H1 (cell line): ENCODE data around the gene ROBO2. TPM values are rescaled to one million over a fixed set of nuclear protein-coding genes. Genes with fewer than 3 reads are reported as not detected.

Experiments used
- CTCF ChIA-PET: fragments of 300-600 bp; sonication (Branson Sonifier 250); formaldehyde crosslinking; loops from one replicate; lab custom pipeline; 2021; ENCODE audit not compliant: partially characterized antibody; lab: Charles Lee
- POLR2A ChIA-PET: fragments of 300-600 bp; sonication (Branson Sonifier 250); formaldehyde crosslinking; loops from one replicate; lab custom pipeline; 2021; ENCODE audit warnings: inconsistent platforms; ENCODE audit not compliant: partially characterized antibody; lab: Charles Lee
- DNase-seq, 2 experiments: peaks; one replicate each; pipeline versions ENCODE4 v3.0.0 to v3.0.0-alpha.2; 2010 to 2022; ENCODE audit warnings: low spot score in 2 of 2, low read depth in 1 of 2, mixed read lengths in 1 of 2
- FAIRE-seq: peaks from 2 replicates; lab custom pipeline; 2011; peaks lifted over from hg19 to GRCh38; lab: Jason Lieb, UNC
- H2AFZ ChIP-seq: 2 replicates; pipeline ENCODE4 v1.8.1; 2012; ENCODE audit warnings: low read length, inconsistent platforms
- H2AK5ac ChIP-seq: 2 replicates; pipeline ENCODE4 v1.6.1; 2013; ENCODE audit warnings: low read depth, low read length
- H2BK120ac ChIP-seq: replicated peaks from 2 replicates; pipeline ENCODE3; 2013; ENCODE audit warnings: low read depth, low read length, inconsistent platforms
- H2BK12ac ChIP-seq: 2 replicates; pipeline ENCODE4 v1.6.1; 2013; ENCODE audit warnings: low read depth, low read length
- H2BK15ac ChIP-seq: 2 replicates; pipeline ENCODE4 v1.6.1; 2013; ENCODE audit warnings: low read length
- H2BK20ac ChIP-seq: 2 replicates; pipeline ENCODE4 v1.6.1; 2013; ENCODE audit warnings: low read length
- H2BK5ac ChIP-seq: 2 replicates; pipeline ENCODE4 v1.6.1; 2013; ENCODE audit warnings: low read depth, low read length
- H3K14ac ChIP-seq: 2 replicates; pipeline ENCODE4 v1.6.1; 2013; ENCODE audit warnings: inconsistent platforms; ENCODE audit not compliant: insufficient read length
- H3K18ac ChIP-seq: 2 replicates; pipeline ENCODE4 v1.6.1; 2013; ENCODE audit warnings: low read length; ENCODE audit errors: extremely low read depth
- H3K23ac ChIP-seq: 2 replicates; pipeline ENCODE4 v1.6.1; 2013; ENCODE audit warnings: inconsistent platforms; ENCODE audit not compliant: insufficient read length
- H3K23me2 ChIP-seq: 2 replicates; pipeline ENCODE4 v1.6.1; 2013; ENCODE audit warnings: low read depth, low read length
- H3K27ac ChIP-seq: 2 replicates; pipeline ENCODE4 v1.6.1; 2011; ENCODE audit warnings: low read depth, low read length, inconsistent platforms
- H3K27me3 ChIP-seq, 4 experiments: replicated peaks in 1 of 4; 1 replicate in 1 of 4; 2 replicates in 3 of 4; pipeline versions ENCODE4 v1.6.1 to v1.8.1; 2011 to 2013; ENCODE audit warnings: low read length in 3 of 4, mild to moderate bottlenecking in 3 of 4, inconsistent platforms in 2 of 4, mixed read lengths in 2 of 4, moderate library complexity in 1 of 4; ENCODE audit not compliant: control insufficient read depth in 3 of 4, insufficient read depth in 3 of 4; ENCODE audit errors: extremely low read depth in 1 of 4
- H3K36me3 ChIP-seq, 4 experiments: 2 replicates each; pipeline versions ENCODE4 v1.6.1 to v1.8.1; 2011 to 2013; ENCODE audit warnings: mild to moderate bottlenecking in 4 of 4, low read length in 3 of 4, moderate library complexity in 2 of 4, control low read depth in 1 of 4, inconsistent platforms in 1 of 4; ENCODE audit not compliant: insufficient read depth in 4 of 4, control insufficient read depth in 2 of 4
- H3K4ac ChIP-seq: replicated peaks from 2 replicates; pipeline ENCODE3; 2013; ENCODE audit warnings: low read length, low read depth, mixed read lengths, inconsistent platforms; ENCODE audit not compliant: insufficient read length
- H3K4me1 ChIP-seq, 4 experiments: replicated peaks in 1 of 4; 1 replicate in 1 of 4; 2 replicates in 3 of 4; pipeline versions ENCODE4 v1.6.1 to v1.8.1; 2011 to 2013; ENCODE audit warnings: low read length in 3 of 4, inconsistent platforms in 2 of 4, mixed read lengths in 1 of 4; ENCODE audit not compliant: insufficient read depth in 4 of 4, control insufficient read depth in 3 of 4
- H3K4me2 ChIP-seq, 2 experiments: 2 replicates each; pipeline versions ENCODE4 v1.6.1 to v1.8.1; 2011 to 2013; ENCODE audit warnings: low read depth in 2 of 2, low read length in 2 of 2, control low read depth in 1 of 2, inconsistent platforms in 1 of 2, mild to moderate bottlenecking in 1 of 2; ENCODE audit not compliant: insufficient read depth in 1 of 2
- H3K4me3 ChIP-seq, 4 experiments: fragments of 200-600, 300-600 bp in 1 of 4; sonication (generic), shearing (Covaris generic), sonication (Bioruptor Twin) in 1 of 4; 2 replicates each; pipeline versions ENCODE4 v1.5.1 to v1.8.1; 2011 to 2016; ENCODE audit warnings: low read length in 4 of 4, low read depth in 3 of 4, control low read depth in 2 of 4, inconsistent platforms in 2 of 4, mild to moderate bottlenecking in 2 of 4, mixed read lengths in 1 of 4, moderate library complexity in 1 of 4; ENCODE audit not compliant: insufficient read depth in 2 of 4; ENCODE audit errors: extremely low read depth in 1 of 4
- H3K56ac ChIP-seq: replicated peaks from 2 replicates; pipeline ENCODE3; 2013; ENCODE audit warnings: low read depth, mild to moderate bottlenecking, mixed read lengths, low read length, inconsistent platforms; ENCODE audit not compliant: insufficient read length
- H3K79me1 ChIP-seq: 2 replicates; pipeline ENCODE4 v1.6.1; 2013; ENCODE audit warnings: low read depth, low read length, control low read depth
- H3K79me2 ChIP-seq, 2 experiments: 2 replicates each; pipeline versions ENCODE4 v1.6.1 to v1.8.1; 2012 to 2013; ENCODE audit warnings: low read length in 2 of 2, mild to moderate bottlenecking in 2 of 2, inconsistent platforms in 1 of 2; ENCODE audit not compliant: insufficient read depth in 2 of 2, control insufficient read depth in 1 of 2
- H3K9ac ChIP-seq, 4 experiments: replicated peaks in 1 of 4; 1 replicate in 1 of 4; 2 replicates in 3 of 4; pipeline versions ENCODE4 v1.6.1 to v1.8.1; 2011 to 2013; ENCODE audit warnings: low read depth in 3 of 4, low read length in 3 of 4, control low read depth in 2 of 4, mild to moderate bottlenecking in 2 of 4, moderate library complexity in 2 of 4, inconsistent platforms in 1 of 4; ENCODE audit errors: extremely low read depth in 1 of 4
- H3K9me3 ChIP-seq, 2 experiments: 2 replicates each; pipeline versions ENCODE4 v1.6.1 to v1.8.1; 2012 to 2013; ENCODE audit warnings: mild to moderate bottlenecking in 2 of 2, moderate library complexity in 2 of 2, control low read depth in 1 of 2, inconsistent platforms in 1 of 2, low read depth in 1 of 2, low read length in 1 of 2, mixed read lengths in 1 of 2; ENCODE audit not compliant: insufficient read depth in 2 of 2
- H4K20me1 ChIP-seq, 2 experiments: replicated peaks in 1 of 2; 2 replicates each; pipeline versions ENCODE3 to v1.8.1; 2011 to 2013; ENCODE audit warnings: inconsistent platforms in 2 of 2, low read length in 2 of 2, mild to moderate bottlenecking in 1 of 2; ENCODE audit not compliant: insufficient read depth in 2 of 2, control insufficient read depth in 1 of 2
- H4K5ac ChIP-seq: 2 replicates; pipeline ENCODE4 v1.6.1; 2013; ENCODE audit warnings: low read length, low read depth, mixed read lengths, inconsistent platforms; ENCODE audit not compliant: insufficient read length
- H4K8ac ChIP-seq: 2 replicates; pipeline ENCODE4 v1.8.0; 2013; ENCODE audit warnings: mild to moderate bottlenecking, moderate library complexity, low read length, inconsistent platforms; ENCODE audit not compliant: insufficient read depth; ENCODE audit errors: extremely low read depth
- H4K91ac ChIP-seq: replicated peaks from 2 replicates; pipeline ENCODE3; 2013; ENCODE audit warnings: low read length, mixed read lengths, inconsistent platforms; ENCODE audit not compliant: insufficient read length
- BCL11A ChIP-seq, 2 experiments: IDR thresholded peaks; one replicate each; pipeline ENCODE4 v1.6.1; 2011; ENCODE audit warnings: low read depth in 2 of 2, low read length in 2 of 2, mild to moderate bottlenecking in 2 of 2
- EGR1 ChIP-seq: IDR thresholded peaks from 2 replicates; pipeline ENCODE4 v1.6.1; 2011; ENCODE audit warnings: low read depth, low read length, borderline replicate concordance
- EP300 ChIP-seq, 2 experiments: IDR thresholded peaks; 1 replicate in 1 of 2; 2 replicates in 1 of 2; pipeline ENCODE4 v1.6.1; 2011 to 2012; ENCODE audit warnings: low read depth in 2 of 2, low read length in 2 of 2, mild to moderate bottlenecking in 2 of 2, borderline replicate concordance in 1 of 2, inconsistent platforms in 1 of 2, moderate library complexity in 1 of 2
- HDAC2 ChIP-seq, 2 experiments: fragments of 300-600 bp in 1 of 2; sonication (generic) in 1 of 2; IDR thresholded peaks; 2 replicates each; pipeline ENCODE4 v1.6.1; 2011 to 2012; ENCODE audit warnings: low read depth in 2 of 2, low read length in 2 of 2, mild to moderate bottlenecking in 2 of 2, moderate library complexity in 2 of 2, borderline replicate concordance in 1 of 2, inconsistent platforms in 1 of 2
- NRF1 ChIP-seq: IDR thresholded peaks from 2 replicates; pipeline ENCODE4 v1.6.1; 2011; ENCODE audit warnings: mild to moderate bottlenecking, low read depth, low read length, improper control_type of control experiment
- PHF8 ChIP-seq: fragments of 200-600 bp; sonication (generic); conservative IDR thresholded peaks from 2 replicates; pipeline ENCODE4 v1.7.1; 2012; ENCODE audit warnings: low read depth, mild to moderate bottlenecking, inconsistent platforms, low read length, moderate library complexity
- RBBP5 ChIP-seq: IDR thresholded peaks from 2 replicates; pipeline ENCODE4 v1.7.1; 2012; ENCODE audit warnings: low read depth, mild to moderate bottlenecking, inconsistent platforms, low read length, moderate library complexity, borderline replicate concordance
- polyA plus RNA-seq, 7 experiments: library from polyadenylated mRNA; depleted of rRNA in 3 of 7; stranded (reverse) in 5 of 7; unstranded in 2 of 7; fragments of >200 nt in 5 of 7; fragments of 200-250 nt in 2 of 7; gene quantifications; 1 replicate in 5 of 7; 2 replicates in 1 of 7; 4 replicates in 1 of 7; pipeline versions ENCODE4 v1.2.1 to v1.2.3, GENCODE V29; 2011 to 2013; ENCODE audit warnings: missing spikeins in 2 of 7, mixed read lengths in 2 of 7
- total RNA-seq: library from RNA; stranded (reverse); fragmentation: NEBNext Ultra II Directional; extraction: Animal tissue kit (Norgen Biotek cat#: 25700); gene quantifications from 2 replicates; pipeline ENCODE4 v1.2.1, GENCODE V29; 2021

Gene ROBO2
- total and polyA plus RNA-seq, 2 of the 8 experiments (the other 6 are each of a cell fraction or from before 2014, with no cell fraction given), result 1.5 to 2.9 TPM

GRCh38 chr3:77426531-77426930, 386.6 kb downstream of the ROBO2 start:
- no peak for DNase-seq
- no peak overlapping the region for H3K9ac ChIP-seq
- ChIA-PET CTCF (interaction anchor here (0.6 to 1.2 kb wide), 2 partner anchors 14 to 1037 kb away, joined by 3 to 5 read pairs; no protein-coding TSS in a partner anchor), POLR2A (no interaction called here)
- no peak overlapping the region for H3K18ac ChIP-seq
- no peak overlapping the region for H2BK5ac ChIP-seq
- H3K23ac ChIP-seq, result no peak overlapping the region
- H2AFZ ChIP-seq, result no peak overlapping the region
- TF ChIP-seq HDAC2 (IDR thresholded peaks at IDR 0.05; ENCODE audit: borderline replicate concordance in 1 of 2, low read depth in 2 of 2, low read length in 2 of 2) (no peak), PHF8 (no peak), EP300 (IDR thresholded peaks at IDR 0.05; ENCODE audit: borderline replicate concordance in 1 of 2, low read depth in 2 of 2, low read length in 2 of 2) (no peak), EGR1 (no peak), BCL11A (IDR thresholded peaks at IDR 0.05; ENCODE audit: low read depth in 2 of 2, low read length in 2 of 2) (no peak), NRF1 (no peak), RBBP5 (no peak)
- H4K8ac ChIP-seq, result no peak overlapping the region
- no peak overlapping the region for H3K56ac ChIP-seq
- H3K4me2 ChIP-seq, result no peak overlapping the region
- no peaks in the 10 kb centered on the region for H3K79me2 ChIP-seq
- no peak overlapping the region for H3K27ac ChIP-seq
- no peak overlapping the region for H3K4ac ChIP-seq
- no peak overlapping the region for H2AK5ac ChIP-seq
- H2BK15ac ChIP-seq, result no peak overlapping the region
- no peak overlapping the region for H3K4me3 ChIP-seq
- H2BK12ac ChIP-seq, result no peak overlapping the region
- peaks cover 0 to 1% (median 0%) of the 10 kb centered on the region in 4 experiments; a peak in 1 of 7 replicates for H3K27me3 ChIP-seq
- H4K91ac ChIP-seq, result no peak overlapping the region
- H3K79me1 ChIP-seq, result no peaks in the 10 kb centered on the region
- H4K20me1 ChIP-seq, result no peaks in the 10 kb centered on the region
- FAIRE-seq, result no peak
- H3K36me3 ChIP-seq, result no peaks in the 10 kb centered on the region
- H3K23me2 ChIP-seq, result no peaks in the 10 kb centered on the region
- no peaks in the 10 kb centered on the region for H3K9me3 ChIP-seq
- no peak overlapping the region for H2BK20ac ChIP-seq
- no peaks in the 10 kb centered on the region for H3K4me1 ChIP-seq
- H4K5ac ChIP-seq, result no peak overlapping the region
- H3K14ac ChIP-seq, result no peak overlapping the region
- no peak overlapping the region for H2BK120ac ChIP-seq
